Muscle of leg (tissue), 11 donors: ENCODE measurements around the gene SETD9. TPM values are rescaled to one million over a fixed set of nuclear protein-coding genes. Genes with fewer than 3 reads are reported as not detected.
A peak's percentile ranks its signal among the peaks of the same experiment; 100 is the strongest.

Experiments used
- DNase-seq: peaks from one replicate; pipeline ENCODE4 v3.0.0; 2013
- H3K27ac ChIP-seq: one replicate; pipeline ENCODE4 v1.5.1; 2013; ENCODE audit warnings: mild to moderate bottlenecking, low read length, control low read depth
- H3K27me3 ChIP-seq: one replicate; pipeline ENCODE4 v1.6.1; 2013; ENCODE audit warnings: low read length; ENCODE audit not compliant: control insufficient read depth, insufficient read depth
- H3K36me3 ChIP-seq: one replicate; pipeline ENCODE4 v1.6.1; 2013; ENCODE audit warnings: low read length; ENCODE audit not compliant: control insufficient read depth, insufficient read depth
- H3K4me1 ChIP-seq: one replicate; pipeline ENCODE4 v1.6.1; 2013; ENCODE audit warnings: low read length; ENCODE audit not compliant: control insufficient read depth, insufficient read depth
- H3K4me3 ChIP-seq: one replicate; pipeline ENCODE4 v1.5.1; 2013; ENCODE audit warnings: low read length, control low read depth
- H3K9me3 ChIP-seq: replicated peaks from 2 replicates; pipeline ENCODE4 v1.6.1; 2013; ENCODE audit warnings: low read depth, low read length; ENCODE audit not compliant: control insufficient read depth
- WGBS: methylation state at CpG from one replicate; pipeline ENCODE4 v1.1.5; 2013; ENCODE audit warnings: missing lambda C conversion rate; ENCODE audit not compliant: insufficient coverage; 5-methylcytosine and 5-hydroxymethylcytosine counted together
- polyA plus RNA-seq, 8 donors: library from polyadenylated mRNA; unstranded; fragments of 120-200 nt; gene quantifications; one replicate each; pipeline versions ENCODE4 v1.2.1 to v1.2.3, GENCODE V29; 2013; ENCODE audit warnings: inconsistent platforms in 1 of 8, low replicate concordance in 1 of 8; ENCODE audit not compliant: insufficient read length in 8 of 8, insufficient read depth in 1 of 8
- total RNA-seq: library from RNA; stranded (reverse); fragments of 120-200 nt; gene quantifications from one replicate; pipeline ENCODE4 v1.2.4, GENCODE V29; 2013

SETD9 gene
- total and polyA plus RNA-seq, 9 donors, result 6.2 to 12.4 (median 9.3) TPM

DNA sequence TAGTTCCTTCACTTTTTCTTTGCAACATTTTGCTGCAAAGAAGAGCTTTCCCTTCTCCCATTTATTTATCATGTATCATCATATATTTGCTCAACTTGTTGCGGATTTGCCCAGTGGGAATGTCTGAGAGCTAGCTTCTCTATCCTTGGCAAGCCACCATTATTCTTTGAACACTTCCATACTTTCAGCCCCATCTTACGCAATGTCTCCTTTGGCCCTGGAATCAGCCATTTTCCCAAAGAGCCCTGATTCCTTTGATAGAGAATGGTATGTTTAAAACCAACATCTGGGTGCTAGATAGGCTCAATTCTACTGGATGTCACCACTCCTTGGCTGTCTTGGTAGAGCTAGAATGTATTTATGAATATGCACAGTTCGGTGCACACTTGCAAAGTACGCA lies 12.6 kb upstream of the SETD9 start:
- H3K27ac ChIP-seq, result no peak overlapping the region
- no peak for DNase-seq
- H3K27me3 ChIP-seq, result no peaks in the 10 kb centered on the region
- H3K4me1 ChIP-seq, result no peaks in the 10 kb centered on the region
- WGBS, result 93% methylated on average over 2 of the region's 4 CpGs
- no peaks in the 10 kb centered on the region for H3K9me3 ChIP-seq
- H3K36me3 ChIP-seq, result peaks cover 5% of the 10 kb centered on the region
- H3K4me3 ChIP-seq, result no peak overlapping the region

DNA sequence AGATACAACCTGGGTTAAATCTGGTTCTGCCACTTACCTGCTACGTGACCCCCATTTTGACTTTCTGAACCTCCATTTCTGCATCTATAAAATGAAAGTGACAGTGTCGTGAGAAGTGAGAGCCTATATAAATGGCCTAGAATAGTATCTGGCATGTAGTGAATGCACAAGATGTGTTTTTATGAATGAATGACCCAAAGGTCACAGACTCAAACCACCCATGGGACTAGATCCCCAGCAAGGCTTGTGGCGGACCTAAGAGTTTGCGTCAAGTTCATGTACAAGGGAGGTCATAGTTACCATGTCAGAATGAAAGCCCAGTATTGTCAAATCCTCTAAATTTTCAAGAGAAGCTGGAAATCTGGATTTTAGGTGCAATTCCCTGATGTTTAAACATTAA lies 11.2 kb upstream of the SETD9 start:
- Histone ChIP-seq H3K27ac (no peak overlapping the region), H3K9me3 (no peaks in the 10 kb centered on the region), H3K36me3 (peaks cover 5% of the 10 kb centered on the region), H3K4me3 (no peak overlapping the region), H3K27me3 (no peaks in the 10 kb centered on the region), H3K4me1 (no peaks in the 10 kb centered on the region)
- 55% methylated on average over 2 of the region's 4 CpGs for WGBS
- DNase-seq, result no peak

DNA sequence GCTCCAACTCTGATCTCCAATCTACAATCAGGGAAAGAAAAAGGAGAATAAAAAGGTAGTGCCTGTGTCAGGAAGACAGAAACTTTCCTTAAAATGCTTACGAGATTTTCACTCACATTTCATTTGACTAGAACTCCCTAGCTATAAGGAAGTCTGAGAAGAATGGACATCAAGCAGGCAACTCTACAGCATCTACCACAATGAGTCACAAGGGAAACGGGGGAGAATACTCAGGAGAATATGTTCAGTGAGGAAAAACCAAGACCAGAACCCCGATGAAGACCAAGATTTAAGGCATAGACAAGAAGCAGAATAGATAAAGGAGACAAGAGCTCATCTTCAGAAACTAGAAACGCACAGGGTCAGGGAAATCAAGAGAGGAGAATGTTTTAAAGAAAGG lies 9.0 kb upstream of the SETD9 start:
- 92% methylated on average over 1 of the region's 4 CpGs for WGBS
- no peaks in the 10 kb centered on the region for H3K4me1 ChIP-seq
- no peak overlapping the region for H3K4me3 ChIP-seq

DNA sequence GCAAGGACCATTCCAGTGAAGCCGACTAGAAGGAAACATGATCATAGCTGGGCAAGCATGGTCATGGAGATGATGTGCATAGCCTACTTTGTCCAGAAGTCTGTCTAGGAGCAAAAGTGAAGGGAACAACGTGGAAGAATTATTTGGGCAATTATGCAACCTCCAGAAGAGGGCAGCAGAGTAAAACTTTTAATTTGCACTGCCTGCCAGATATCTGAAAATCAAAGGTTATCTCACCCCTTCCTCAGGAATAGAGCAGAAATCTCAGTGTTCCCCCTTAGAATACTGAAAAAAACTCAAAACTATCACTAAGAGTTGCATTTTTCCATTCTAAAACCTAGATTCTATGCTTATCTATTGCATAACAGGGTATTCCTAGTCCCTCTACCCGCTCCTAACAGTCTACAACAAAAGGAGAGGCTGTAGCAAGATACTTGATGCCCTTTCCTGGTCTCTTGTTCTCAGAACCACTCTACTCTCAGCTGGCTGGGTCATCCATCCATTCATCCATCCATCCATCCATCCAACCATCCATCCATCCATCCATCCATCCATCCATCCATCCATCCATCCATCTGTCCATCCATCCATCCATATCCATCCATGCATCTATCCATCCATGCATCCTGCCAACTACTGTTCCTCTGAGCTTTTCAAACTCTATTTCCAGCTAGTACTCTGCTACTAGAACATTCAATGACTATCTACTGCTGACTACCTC lies 8.4 kb upstream of the SETD9 start:
- no peak overlapping the region for H3K4me3 ChIP-seq
- 52% methylated on average over 2 of the region's 3 CpGs for WGBS
- no peaks in the 10 kb centered on the region for H3K36me3 ChIP-seq
- DNase-seq, result peak; percentile 45
- no peaks in the 10 kb centered on the region for H3K27me3 ChIP-seq
- no peaks in the 10 kb centered on the region for H3K9me3 ChIP-seq
- no peak overlapping the region for H3K27ac ChIP-seq
- H3K4me1 ChIP-seq, result no peaks in the 10 kb centered on the region

More for the DNA sequence above, 9.0 kb upstream of the SETD9 start:
- DNase-seq, result no peak
- Histone ChIP-seq H3K27ac (no peak overlapping the region), H3K27me3 (no peaks in the 10 kb centered on the region), H3K9me3 (no peaks in the 10 kb centered on the region), H3K36me3 (no peaks in the 10 kb centered on the region)

DNA sequence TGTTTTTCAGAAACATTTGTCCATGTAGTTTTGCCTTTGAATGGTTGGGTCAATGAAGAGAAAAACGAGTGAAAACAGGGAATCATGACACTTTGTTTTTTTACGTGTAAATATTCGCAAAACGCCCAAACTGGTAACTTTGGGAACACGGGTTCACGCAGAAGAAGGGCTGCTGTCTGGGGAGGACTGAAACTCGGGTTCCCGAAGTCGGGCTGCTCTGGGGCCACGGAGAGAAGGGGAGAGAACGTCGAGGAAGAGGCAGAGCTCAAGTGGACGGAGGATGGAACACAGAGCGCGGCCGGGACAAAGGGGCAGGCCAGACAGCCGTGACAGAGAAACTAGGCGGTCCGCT lies 478 bp upstream of the SETD9 start:
- Histone ChIP-seq H3K9me3 (no peaks in the 10 kb centered on the region), H3K36me3 (no peaks in the 10 kb centered on the region), H3K27me3 (no peaks in the 10 kb centered on the region), H3K4me3 (peak overlapping the region; percentile 62), H3K27ac (peak overlapping the region; percentile 96), H3K4me1 (peaks cover 2% of the 10 kb centered on the region)
- 0% methylated on average over 19 of the region's 19 CpGs for WGBS
- no peak for DNase-seq

DNA sequence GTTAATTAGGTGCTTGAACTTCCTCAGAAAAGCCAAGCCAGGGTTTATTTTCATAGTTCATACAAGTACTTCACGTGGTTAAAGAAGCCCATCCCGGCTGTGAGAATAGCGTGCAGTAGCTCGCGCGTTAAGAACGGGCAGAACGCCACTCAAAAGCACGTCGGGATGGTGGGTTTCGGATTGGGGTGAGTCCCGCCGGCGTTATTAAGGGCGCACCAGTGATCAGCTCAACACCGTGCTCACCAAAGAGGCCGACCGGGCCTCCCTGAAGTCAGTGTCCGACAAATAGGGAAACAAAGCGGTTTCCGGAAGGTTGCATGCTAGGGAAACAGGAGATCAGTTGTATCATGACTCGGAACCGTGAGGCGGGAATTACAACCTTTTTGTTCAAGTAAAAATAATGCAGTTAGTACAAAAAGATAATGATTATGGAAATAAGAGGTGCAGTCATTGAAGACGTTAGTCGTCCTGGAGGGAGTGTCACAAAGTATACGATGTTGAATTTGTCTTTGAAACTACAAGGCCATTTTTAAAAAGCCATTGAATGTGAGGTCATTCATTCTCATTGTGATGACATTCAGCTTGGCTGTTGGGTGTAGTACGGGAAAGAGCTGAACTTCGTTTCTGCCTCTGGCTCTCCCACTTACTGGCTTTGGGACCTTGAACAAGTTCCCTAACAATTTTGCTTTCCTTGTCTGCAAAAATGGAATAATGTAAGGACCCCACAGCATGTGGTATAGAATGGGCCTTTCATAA lies 992 bp downstream of the SETD9 start:
- H3K27me3 ChIP-seq, result no peaks in the 10 kb centered on the region
- under 1% methylated on average over 24 of the region's 29 CpGs for WGBS
- H3K36me3 ChIP-seq, result no peaks in the 10 kb centered on the region
- H3K27ac ChIP-seq, result peak overlapping the region; percentile 92
- peak; percentile 61 for DNase-seq
- H3K4me1 ChIP-seq, result peaks cover 2% of the 10 kb centered on the region
- peak overlapping the region; percentile 53 for H3K4me3 ChIP-seq
- no peaks in the 10 kb centered on the region for H3K9me3 ChIP-seq

DNA sequence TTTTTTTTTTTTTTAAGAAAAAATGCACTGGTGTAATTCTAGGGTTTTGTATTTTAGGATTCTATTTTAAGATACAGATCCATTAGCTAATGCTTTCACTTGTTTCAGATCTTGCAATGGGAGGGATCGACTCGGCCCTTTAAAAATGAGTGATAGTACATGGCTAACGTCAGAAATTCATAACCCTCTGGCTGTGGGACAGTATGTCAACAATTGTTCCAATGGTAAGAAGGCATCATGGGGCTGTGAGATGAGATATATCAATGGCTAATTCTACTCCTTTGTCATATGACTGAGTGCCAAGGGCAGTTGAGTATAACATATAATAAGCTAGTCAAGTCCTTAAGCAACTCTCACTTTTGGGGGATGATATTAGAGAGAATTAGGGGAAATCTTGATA lies 4.4 kb downstream of the SETD9 start:
- no CpG with 5 or more reads among the region's 3 CpGs for WGBS
- H3K27me3 ChIP-seq, result no peaks in the 10 kb centered on the region
- no peak overlapping the region for H3K27ac ChIP-seq
- no peaks in the 10 kb centered on the region for H3K9me3 ChIP-seq
- no peak for DNase-seq
- no peak overlapping the region for H3K4me3 ChIP-seq
- peaks cover 2% of the 10 kb centered on the region for H3K4me1 ChIP-seq
- no peaks in the 10 kb centered on the region for H3K36me3 ChIP-seq

DNA sequence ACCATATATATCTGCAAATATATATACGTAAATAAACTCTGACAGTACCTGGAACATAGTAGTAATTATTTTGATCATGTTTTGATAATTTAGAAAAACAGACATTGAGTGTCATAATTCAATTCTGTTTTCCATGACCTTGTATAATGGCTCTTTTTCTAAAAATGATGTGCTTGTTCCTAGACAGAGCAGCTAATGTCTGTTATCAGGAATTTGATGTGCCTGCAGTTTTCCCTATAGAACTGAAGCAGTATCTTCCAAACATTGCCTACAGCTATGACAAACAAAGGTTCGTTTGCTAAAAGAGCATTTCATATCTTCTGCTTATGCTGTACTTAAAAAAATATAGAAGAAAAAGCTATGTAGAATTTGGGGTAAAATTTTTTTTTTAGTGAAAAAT lies 5.3 kb downstream of the SETD9 start:
- no CpG with 5 or more reads among the region's 2 CpGs for WGBS

DNA sequence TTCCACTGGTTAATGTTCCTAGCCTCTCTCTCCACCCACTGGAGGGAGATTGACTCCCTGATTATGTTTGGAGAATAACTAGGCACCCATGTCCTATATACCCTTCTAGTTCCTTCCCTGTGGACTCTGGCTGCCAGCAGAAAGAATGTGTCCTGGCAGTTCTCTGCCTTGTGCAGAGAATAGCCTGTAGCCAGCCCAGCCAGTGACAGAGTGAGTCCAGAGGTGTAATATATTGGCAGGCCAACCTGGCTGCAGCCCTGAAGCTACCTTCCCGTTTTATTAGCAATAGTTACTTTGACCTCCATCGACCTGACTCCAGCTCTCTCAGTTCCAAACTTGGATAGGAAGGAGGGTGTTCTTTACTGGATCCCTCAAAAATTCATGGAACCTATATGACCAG lies 8.1 kb downstream of the SETD9 start:
- no peak overlapping the region for H3K27ac ChIP-seq
- no peaks in the 10 kb centered on the region for H3K4me1 ChIP-seq
- peaks cover 4% of the 10 kb centered on the region for H3K36me3 ChIP-seq
- no peak for DNase-seq
- no peaks in the 10 kb centered on the region for H3K9me3 ChIP-seq
- H3K27me3 ChIP-seq, result no peaks in the 10 kb centered on the region
- no peak overlapping the region for H3K4me3 ChIP-seq
- no CpG with 5 or more reads among the region's 2 CpGs for WGBS

More for the DNA sequence above, 5.3 kb downstream of the SETD9 start:
- Histone ChIP-seq H3K4me1 (peaks cover 2% of the 10 kb centered on the region), H3K27ac (no peak overlapping the region), H3K9me3 (no peaks in the 10 kb centered on the region), H3K4me3 (no peak overlapping the region), H3K36me3 (no peaks in the 10 kb centered on the region), H3K27me3 (no peaks in the 10 kb centered on the region)
- DNase-seq, result no peak

DNA sequence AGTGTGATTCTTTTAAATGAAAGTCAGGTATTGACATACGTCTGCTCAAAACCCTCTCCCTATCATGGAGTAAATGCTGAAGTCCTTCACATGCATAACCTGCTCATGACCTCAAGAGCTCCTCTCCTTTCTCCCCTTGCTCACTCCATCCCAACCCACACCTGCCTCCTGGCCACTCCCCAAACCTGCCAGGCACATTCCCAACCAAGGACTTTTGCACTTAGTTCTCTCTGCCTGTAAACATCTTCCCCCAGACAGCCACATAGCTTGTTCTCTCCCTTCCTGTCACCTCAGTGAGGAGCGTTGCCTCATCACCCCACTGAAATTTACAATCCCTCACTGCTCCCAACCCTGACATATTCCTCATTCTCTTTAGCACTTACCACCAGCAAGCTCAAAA lies 8.7 kb downstream of the SETD9 start:
- Histone ChIP-seq H3K27ac (no peak overlapping the region), H3K9me3 (no peaks in the 10 kb centered on the region), H3K27me3 (no peaks in the 10 kb centered on the region), H3K4me3 (no peak overlapping the region), H3K4me1 (no peaks in the 10 kb centered on the region), H3K36me3 (peaks cover 9% of the 10 kb centered on the region)
- WGBS, result 52% methylated on average over 2 of the region's 2 CpGs
- DNase-seq, result no peak
